ENCODE measurements around the gene TEX29.

GRCh38 chr13:111304041-111304544 is 16.3 kb upstream of the TEX29 start:
- no peak for TF ChIP-seq CTCF (IDR thresholded peaks at IDR 0.05)
- no peak for TF ChIP-seq ZFX (IDR thresholded peaks at IDR 0.05; ENCODE audit: borderline replicate concordance)
